ENCODE results near the gene LPCAT3. TPM values are rescaled to one million over a fixed set of nuclear protein-coding genes. Genes with fewer than 3 reads are reported as not detected.

Gene LPCAT3
- total RNA-seq, 1 donor from 2014 or later: 42.0 TPM

DNA sequence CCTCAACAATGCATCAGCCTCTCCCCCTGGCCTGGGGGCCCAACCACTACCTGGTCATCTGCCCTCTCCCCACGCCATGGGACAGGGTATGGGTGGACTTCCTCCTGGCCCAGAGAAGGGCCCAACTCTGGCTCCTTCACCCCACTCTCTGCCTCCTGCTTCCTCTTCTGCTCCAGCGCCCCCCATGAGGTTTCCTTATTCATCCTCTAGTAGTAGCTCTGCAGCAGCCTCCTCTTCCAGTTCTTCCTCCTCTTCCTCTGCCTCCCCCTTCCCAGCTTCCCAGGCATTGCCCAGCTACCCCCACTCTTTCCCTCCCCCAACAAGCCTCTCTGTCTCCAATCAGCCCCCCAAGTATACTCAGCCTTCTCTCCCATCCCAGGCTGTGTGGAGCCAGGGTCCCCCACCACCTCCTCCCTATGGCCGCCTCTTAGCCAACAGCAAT, 82.1 kb downstream of the LPCAT3 start:
- intact Hi-C loops (cut with DNase I): no loop called here
- Histone ChIP-seq H3K9me3 (no peaks in the 10 kb centered on the region), H3K36me3 (peaks cover 0 to 25% of the 10 kb centered on the region in 2 donors), H3K27ac (peak overlapping the region; percentile 94), H3K4me3 (no peak overlapping the region), H3K27me3 (no peaks in the 10 kb centered on the region), H3K4me1 (peaks cover 61% of the 10 kb centered on the region)
- TF ChIP-seq POLR2AphosphoS5 (IDR thresholded peaks at IDR 0.05; ENCODE audit: insufficient read depth in 1 of 2, low read depth in 1 of 2): no peak
- TF ChIP-seq, protein P1, sequence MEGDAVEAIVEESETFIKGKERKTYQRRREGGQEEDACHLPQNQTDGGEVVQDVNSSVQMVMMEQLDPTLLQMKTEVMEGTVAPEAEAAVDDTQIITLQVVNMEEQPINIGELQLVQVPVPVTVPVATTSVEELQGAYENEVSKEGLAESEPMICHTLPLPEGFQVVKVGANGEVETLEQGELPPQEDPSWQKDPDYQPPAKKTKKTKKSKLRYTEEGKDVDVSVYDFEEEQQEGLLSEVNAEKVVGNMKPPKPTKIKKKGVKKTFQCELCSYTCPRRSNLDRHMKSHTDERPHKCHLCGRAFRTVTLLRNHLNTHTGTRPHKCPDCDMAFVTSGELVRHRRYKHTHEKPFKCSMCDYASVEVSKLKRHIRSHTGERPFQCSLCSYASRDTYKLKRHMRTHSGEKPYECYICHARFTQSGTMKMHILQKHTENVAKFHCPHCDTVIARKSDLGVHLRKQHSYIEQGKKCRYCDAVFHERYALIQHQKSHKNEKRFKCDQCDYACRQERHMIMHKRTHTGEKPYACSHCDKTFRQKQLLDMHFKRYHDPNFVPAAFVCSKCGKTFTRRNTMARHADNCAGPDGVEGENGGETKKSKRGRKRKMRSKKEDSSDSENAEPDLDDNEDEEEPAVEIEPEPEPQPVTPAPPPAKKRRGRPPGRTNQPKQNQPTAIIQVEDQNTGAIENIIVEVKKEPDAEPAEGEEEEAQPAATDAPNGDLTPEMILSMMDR (IDR thresholded peaks at IDR 0.05): no peak
- TF ChIP-seq POLR2A (IDR thresholded peaks at IDR 0.05): no peak
- no peak for DNase-seq (ENCODE audit: extremely low spot score in 2 of 2)

DNA sequence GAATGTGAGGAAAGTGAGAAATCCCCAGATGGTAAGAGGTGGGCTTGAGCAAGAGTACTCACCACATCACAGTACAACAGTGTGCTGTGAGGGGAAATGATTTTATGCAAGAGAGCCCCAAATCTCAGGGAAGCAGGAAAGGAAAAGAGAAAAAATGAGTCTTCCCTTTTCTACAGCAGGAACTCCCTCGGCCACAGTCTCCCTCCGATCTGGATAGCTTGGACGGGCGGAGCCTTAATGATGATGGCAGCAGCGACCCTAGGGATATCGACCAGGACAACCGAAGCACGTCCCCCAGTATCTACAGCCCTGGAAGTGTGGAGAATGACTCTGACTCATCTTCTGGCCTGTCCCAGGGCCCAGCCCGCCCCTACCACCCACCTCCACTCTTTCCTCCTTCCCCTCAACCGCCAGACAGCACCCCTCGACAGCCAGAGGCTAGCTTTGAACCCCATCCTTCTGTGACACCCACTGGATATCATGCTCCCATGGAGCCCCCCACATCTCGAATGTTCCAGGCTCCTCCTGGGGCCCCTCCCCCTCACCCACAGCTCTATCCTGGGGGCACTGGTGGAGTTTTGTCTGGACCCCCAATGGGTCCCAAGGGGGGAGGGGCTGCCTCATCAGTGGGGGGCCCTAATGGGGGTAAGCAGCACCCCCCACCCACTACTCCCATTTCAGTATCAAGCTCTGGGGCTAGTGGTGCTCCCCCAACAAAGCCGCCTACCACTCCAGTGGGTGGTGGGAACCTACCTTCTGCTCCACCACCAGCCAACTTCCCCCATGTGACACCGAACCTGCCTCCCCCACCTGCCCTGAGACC, 82.7 kb downstream of the LPCAT3 start:
- no peak for DNase-seq (ENCODE audit: extremely low spot score in 2 of 2)
- no peaks in the 10 kb centered on the region for H3K27me3 ChIP-seq
- no peak overlapping the region for H3K4me3 ChIP-seq
- peaks cover 0 to 25% of the 10 kb centered on the region in 2 donors for H3K36me3 ChIP-seq
- TF ChIP-seq POLR2AphosphoS5 (IDR thresholded peaks at IDR 0.05; ENCODE audit: insufficient read depth in 1 of 2, low read depth in 1 of 2): no peak
- TF ChIP-seq POLR2A (IDR thresholded peaks at IDR 0.05): no peak
- TF ChIP-seq, protein P1 (IDR thresholded peaks at IDR 0.05): no peak
- no peaks in the 10 kb centered on the region for H3K9me3 ChIP-seq
- intact Hi-C loops (cut with DNase I): no loop called here
- H3K27ac ChIP-seq: peak overlapping the region; percentile 34
- peaks cover 67% of the 10 kb centered on the region for H3K4me1 ChIP-seq

DNA sequence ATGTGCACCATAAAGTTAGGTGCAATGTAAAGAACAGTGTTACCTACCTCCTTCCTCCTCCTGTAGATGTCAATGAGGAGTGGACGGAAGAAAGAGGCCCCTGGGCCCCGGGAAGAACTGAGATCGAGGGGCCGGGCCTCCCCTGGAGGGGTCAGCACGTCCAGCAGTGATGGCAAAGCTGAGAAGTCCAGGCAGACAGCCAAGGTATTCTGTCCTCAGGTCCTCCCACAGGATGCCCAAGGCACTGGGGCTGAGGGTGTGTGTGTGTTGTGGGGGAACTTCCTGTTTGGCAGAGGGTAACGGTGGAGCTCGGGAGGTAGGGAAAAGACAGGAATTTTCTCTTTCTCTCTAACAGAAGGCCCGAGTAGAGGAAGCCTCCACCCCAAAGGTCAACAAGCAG, 84.2 kb downstream of the LPCAT3 start:
- Histone ChIP-seq H3K4me1 (peaks cover 74% of the 10 kb centered on the region), H3K4me3 (no peak overlapping the region)
- no peak for DNase-seq (ENCODE audit: extremely low spot score in 2 of 2)

DNA sequence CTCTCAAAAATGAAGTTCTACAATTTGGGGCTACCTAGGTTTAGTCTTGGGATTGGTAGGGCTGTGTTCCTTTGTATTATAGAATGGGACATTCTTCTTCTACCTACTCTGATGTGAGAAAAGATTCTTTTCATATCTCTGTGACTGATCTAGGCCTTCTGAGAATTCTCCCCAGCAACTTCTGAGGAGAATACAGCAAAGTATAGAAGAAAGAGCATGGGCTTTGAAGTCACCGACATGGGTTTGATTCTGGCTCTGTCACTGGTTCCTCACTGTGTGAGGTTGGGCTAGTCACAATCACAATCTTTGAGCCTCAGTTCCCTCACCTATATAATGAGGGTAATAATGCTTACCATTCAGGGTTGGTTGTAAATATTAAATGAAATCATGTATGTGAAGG, 85.5 kb downstream of the LPCAT3 start:
- Histone ChIP-seq H3K27ac (peak overlapping the region; percentile 34), H3K4me3 (no peak overlapping the region), H3K36me3 (peaks cover 0 to 25% of the 10 kb centered on the region in 2 donors), H3K27me3 (no peaks in the 10 kb centered on the region), H3K4me1 (peaks cover 70% of the 10 kb centered on the region), H3K9me3 (no peaks in the 10 kb centered on the region)
- intact Hi-C loops (cut with DNase I): no loop called here
- TF ChIP-seq, protein P1 (IDR thresholded peaks at IDR 0.05): no peak
- TF ChIP-seq POLR2A (IDR thresholded peaks at IDR 0.05) (no peak), POLR2AphosphoS5 (IDR thresholded peaks at IDR 0.05; ENCODE audit: insufficient read depth in 1 of 2, low read depth in 1 of 2) (no peak)
- DNase-seq (ENCODE audit: extremely low spot score in 2 of 2): no peak

More for the DNA sequence above, 84.2 kb downstream of the LPCAT3 start:
- H3K9me3 ChIP-seq: no peaks in the 10 kb centered on the region
- H3K36me3 ChIP-seq: peaks cover 0 to 25% of the 10 kb centered on the region in 2 donors
- no peaks in the 10 kb centered on the region for H3K27me3 ChIP-seq
- peak overlapping the region; percentile 34 for H3K27ac ChIP-seq
- TF ChIP-seq, protein P1 (IDR thresholded peaks at IDR 0.05): no peak
- TF ChIP-seq POLR2A (IDR thresholded peaks at IDR 0.05) (no peak), POLR2AphosphoS5 (IDR thresholded peaks at IDR 0.05; ENCODE audit: insufficient read depth in 1 of 2, low read depth in 1 of 2) (peak in 1 of 2 donors; percentile 30)
- intact Hi-C loops (cut with DNase I): no loop called here
